ENCODE results near the gene KIF5C. TPM values are rescaled to one million over a fixed set of nuclear protein-coding genes. Genes with fewer than 3 reads are reported as not detected.

KIF5C gene
- total and polyA plus RNA-seq, 9 donors = 0.73 to 18.7 (median 3.3) TPM

DNA sequence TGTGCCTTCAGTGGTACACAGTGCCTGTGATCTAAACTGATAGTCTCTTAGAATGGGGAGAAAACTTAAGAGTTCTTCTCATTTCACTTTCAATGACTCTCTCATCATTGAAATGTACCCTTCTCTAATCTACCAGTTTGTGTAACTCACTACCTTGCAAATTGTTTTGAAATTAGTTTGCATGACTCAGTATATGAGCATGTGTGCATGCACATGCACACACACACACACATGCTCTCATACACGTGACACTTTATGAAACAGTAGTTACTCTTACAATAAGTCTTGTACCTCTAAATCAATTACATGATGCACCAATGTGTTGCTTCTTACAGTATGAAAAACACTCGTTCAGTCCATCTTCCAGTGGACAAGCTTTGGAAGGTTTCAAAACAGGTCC, 174.1 kb downstream of the KIF5C start:
- intact Hi-C loops (cut with DNase I) = no loop called here
- H3K9me3 ChIP-seq = no peaks in the 10 kb centered on the region
- H3K27me3 ChIP-seq = no peaks in the 10 kb centered on the region
- no peak for DNase-seq
- H3K4me3 ChIP-seq = no peak overlapping the region
- 86 to 94% (median 87%) methylated on average over 2 of the region's 2 CpGs for WGBS, 3 donors
- H3K27ac ChIP-seq = no peak overlapping the region
- no peaks in the 10 kb centered on the region for H3K36me3 ChIP-seq
- TF ChIP-seq EP300 (IDR thresholded peaks at IDR 0.05) = no peak
- TF ChIP-seq, protein P1, sequence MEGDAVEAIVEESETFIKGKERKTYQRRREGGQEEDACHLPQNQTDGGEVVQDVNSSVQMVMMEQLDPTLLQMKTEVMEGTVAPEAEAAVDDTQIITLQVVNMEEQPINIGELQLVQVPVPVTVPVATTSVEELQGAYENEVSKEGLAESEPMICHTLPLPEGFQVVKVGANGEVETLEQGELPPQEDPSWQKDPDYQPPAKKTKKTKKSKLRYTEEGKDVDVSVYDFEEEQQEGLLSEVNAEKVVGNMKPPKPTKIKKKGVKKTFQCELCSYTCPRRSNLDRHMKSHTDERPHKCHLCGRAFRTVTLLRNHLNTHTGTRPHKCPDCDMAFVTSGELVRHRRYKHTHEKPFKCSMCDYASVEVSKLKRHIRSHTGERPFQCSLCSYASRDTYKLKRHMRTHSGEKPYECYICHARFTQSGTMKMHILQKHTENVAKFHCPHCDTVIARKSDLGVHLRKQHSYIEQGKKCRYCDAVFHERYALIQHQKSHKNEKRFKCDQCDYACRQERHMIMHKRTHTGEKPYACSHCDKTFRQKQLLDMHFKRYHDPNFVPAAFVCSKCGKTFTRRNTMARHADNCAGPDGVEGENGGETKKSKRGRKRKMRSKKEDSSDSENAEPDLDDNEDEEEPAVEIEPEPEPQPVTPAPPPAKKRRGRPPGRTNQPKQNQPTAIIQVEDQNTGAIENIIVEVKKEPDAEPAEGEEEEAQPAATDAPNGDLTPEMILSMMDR (IDR thresholded peaks at IDR 0.05) = no peak
- no peak for TF ChIP-seq POLR2A (IDR thresholded peaks at IDR 0.05)
- no peaks in the 10 kb centered on the region for H3K4me1 ChIP-seq (ENCODE audit: insufficient read depth)

DNA sequence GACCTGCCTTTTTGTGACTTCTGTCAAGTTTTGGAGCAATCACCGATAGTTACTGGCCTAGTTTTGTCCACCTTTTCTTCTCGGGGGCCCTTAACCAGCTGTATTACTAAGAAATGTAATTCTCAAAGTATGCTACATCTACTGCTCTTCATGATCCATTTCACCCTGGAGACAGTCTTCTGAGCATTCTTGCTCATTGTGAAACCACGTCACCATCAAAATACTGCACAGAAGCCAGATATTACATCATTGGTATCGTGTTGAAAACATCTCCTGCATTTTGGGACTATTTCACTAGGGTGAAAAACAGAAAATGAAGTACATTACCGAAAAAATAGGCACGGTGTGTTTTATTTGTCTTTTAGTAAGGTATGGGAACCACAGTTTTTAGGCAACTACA, 175.2 kb downstream of the KIF5C start:
- H3K36me3 ChIP-seq = no peaks in the 10 kb centered on the region
- H3K4me1 ChIP-seq (ENCODE audit: insufficient read depth) = no peaks in the 10 kb centered on the region
- no peaks in the 10 kb centered on the region for H3K27me3 ChIP-seq
- TF ChIP-seq, protein P1 (IDR thresholded peaks at IDR 0.05) = no peak
- TF ChIP-seq EP300 (IDR thresholded peaks at IDR 0.05) (no peak), POLR2A (IDR thresholded peaks at IDR 0.05) (no peak)
- WGBS, 3 donors = 65 to 69% (median 66%) methylated on average over 6 of the region's 6 CpGs
- no peaks in the 10 kb centered on the region for H3K9me3 ChIP-seq
- H3K4me3 ChIP-seq = no peak overlapping the region
- DNase-seq = no peak
- no peak overlapping the region for H3K27ac ChIP-seq
- intact Hi-C loops (cut with DNase I) = no loop called here

DNA sequence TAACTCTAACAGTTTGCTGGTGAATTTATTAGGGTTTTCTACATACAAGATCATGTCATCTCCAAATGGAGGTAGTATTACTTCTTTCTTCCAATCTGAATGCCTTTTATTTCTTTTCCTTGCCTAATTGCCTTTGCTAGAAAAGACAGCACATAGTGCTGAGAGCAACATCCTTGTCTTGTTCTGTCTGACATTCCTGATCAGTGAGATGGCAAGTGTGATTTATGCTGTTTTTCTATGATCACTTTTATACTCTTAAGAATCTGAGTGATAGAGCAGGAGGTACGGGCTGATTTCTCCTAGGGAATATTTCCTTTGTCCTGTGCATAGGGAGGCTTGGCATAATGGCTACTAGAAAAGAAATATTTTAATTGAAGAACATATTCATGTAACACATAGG, 180.7 kb downstream of the KIF5C start:
- DNase-seq = no peak
- H3K4me1 ChIP-seq (ENCODE audit: insufficient read depth) = no peaks in the 10 kb centered on the region
- no peaks in the 10 kb centered on the region for H3K36me3 ChIP-seq
- H3K27me3 ChIP-seq = no peaks in the 10 kb centered on the region
- WGBS, 3 donors = 44 to 93% (median 78%) methylated on average over 1 of the region's 1 CpG
- no peaks in the 10 kb centered on the region for H3K9me3 ChIP-seq
- H3K27ac ChIP-seq = no peak overlapping the region
- H3K4me3 ChIP-seq = no peak overlapping the region
- TF ChIP-seq EP300 (IDR thresholded peaks at IDR 0.05) = no peak
- no peak for TF ChIP-seq POLR2A (IDR thresholded peaks at IDR 0.05)
- TF ChIP-seq, protein P1 (IDR thresholded peaks at IDR 0.05) = no peak
- intact Hi-C loops (cut with DNase I) = no loop called here

DNA sequence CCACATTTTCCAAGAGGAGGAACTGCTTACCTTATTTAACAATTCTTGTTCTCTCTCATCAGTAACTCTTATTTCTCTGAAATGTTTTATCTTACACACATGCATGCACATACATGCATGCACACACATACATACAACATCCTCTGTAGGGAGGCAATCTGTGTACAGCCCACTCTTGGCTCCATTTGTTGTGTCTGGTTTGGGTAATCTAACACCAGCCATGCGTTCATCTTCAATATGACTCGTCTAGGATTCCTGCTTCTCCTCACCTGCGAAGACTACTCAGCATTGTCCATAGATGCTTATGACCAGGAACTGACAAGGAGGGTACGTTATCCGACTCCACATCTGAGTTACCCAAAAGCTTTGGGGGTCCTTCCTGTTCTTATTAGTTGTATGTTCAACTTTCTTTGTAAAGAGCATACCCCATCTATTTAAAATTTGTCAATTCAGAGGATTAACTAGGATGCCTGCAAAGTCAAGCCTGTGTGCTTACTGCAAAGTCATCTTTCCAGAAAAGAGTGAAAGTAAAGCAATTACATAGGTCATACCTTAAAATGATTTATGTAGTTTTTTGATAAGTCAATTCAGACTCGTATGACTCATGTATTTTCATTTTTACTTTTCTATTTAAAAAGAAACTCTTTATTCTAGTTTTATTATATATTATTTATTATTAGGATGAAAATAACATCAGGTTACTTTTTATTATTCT, 181.7 kb downstream of the KIF5C start:
- Histone ChIP-seq H3K27ac (no peak overlapping the region), H3K9me3 (no peaks in the 10 kb centered on the region), H3K4me1 (ENCODE audit: insufficient read depth) (no peaks in the 10 kb centered on the region), H3K27me3 (no peaks in the 10 kb centered on the region), H3K4me3 (no peak overlapping the region), H3K36me3 (no peaks in the 10 kb centered on the region)
- WGBS, 3 donors = 72 to 78% (median 74%) methylated on average over 6 of the region's 6 CpGs
- DNase-seq = no peak
- intact Hi-C loops (cut with DNase I) = no loop called here
- TF ChIP-seq, protein P1 (IDR thresholded peaks at IDR 0.05) = no peak
- TF ChIP-seq POLR2A (IDR thresholded peaks at IDR 0.05) (no peak), EP300 (IDR thresholded peaks at IDR 0.05) (no peak)
